ENCODE results near the gene PLVAP. TPM values are rescaled to one million over a fixed set of nuclear protein-coding genes. Genes with fewer than 3 reads are reported as not detected.

PLVAP gene
- total and polyA plus RNA-seq, 2 donors (not counting 3 experiments of a cell fraction or from before 2014, with no cell fraction given) = 5.7 to 16.9 TPM

- Histone ChIP-seq H2AFZ (ENCODE audit: low read depth, low read length) (no peak overlapping the region), H3K27me3 (ENCODE audit: control insufficient read depth in 2 of 2, insufficient read depth in 2 of 2, low read length in 2 of 2) (no peaks in the 10 kb centered on the region), H3K9me1 (replicated peaks; ENCODE audit: control insufficient read depth, extremely low read depth, insufficient read depth, low read length) (no peaks in the 10 kb centered on the region), H3K4me2 (ENCODE audit: insufficient read depth, low read length) (no peak overlapping the region), H3K27ac (ENCODE audit: insufficient read depth, low read depth, low read length) (no peak overlapping the region), H3K4me1 (ENCODE audit: control insufficient read depth, extremely low read depth, insufficient read depth, low read length) (peaks cover 9% of the 10 kb centered on the region), H3K4me3 (replicated peaks in 1 of 3; ENCODE audit: insufficient read depth in 1 of 3, low read depth in 1 of 3, low read length in 3 of 3) (no peak overlapping the region), H4K20me1 (replicated peaks; ENCODE audit: control insufficient read depth, extremely low read depth, insufficient read depth, low read length) (no peaks in the 10 kb centered on the region), H3K36me3 (ENCODE audit: control insufficient read depth in 2 of 2, extremely low read depth in 1 of 2, insufficient read depth in 2 of 2, low read length in 2 of 2) (no peaks in the 10 kb centered on the region), H3K9me3 (replicated peaks; ENCODE audit: control insufficient read depth, insufficient read depth, low read length) (no peaks in the 10 kb centered on the region), H3K9ac (replicated peaks; ENCODE audit: extremely low read depth, insufficient read depth, low read length) (no peak overlapping the region), H3K79me2 (ENCODE audit: control insufficient read depth, insufficient read depth, low read length) (no peaks in the 10 kb centered on the region)
- no peak for TF ChIP-seq MAX (IDR thresholded peaks at IDR 0.05; ENCODE audit: insufficient read depth, insufficient read length)
- no peak for TF ChIP-seq GATA2 (IDR thresholded peaks at IDR 0.05; ENCODE audit: insufficient read depth, insufficient read length, low read depth, low read length)
- no peak for TF ChIP-seq EZH2 (IDR thresholded peaks at IDR 0.05; ENCODE audit: borderline replicate concordance, low read depth, low read length, severe bottlenecking)
- no peak for TF ChIP-seq CTCF (IDR thresholded peaks at IDR 0.05; ENCODE audit: extremely low read depth in 1 of 2, insufficient read depth in 1 of 2, low read depth in 1 of 2, low read length in 2 of 2)
- no peak for TF ChIP-seq POLR2AphosphoS5 (IDR thresholded peaks at IDR 0.05; ENCODE audit: insufficient read depth, low read depth, low read length)
- TF ChIP-seq MYC (IDR thresholded peaks at IDR 0.05; ENCODE audit: low read depth, low read length) = no peak
- no peak for TF ChIP-seq JUN (IDR thresholded peaks at IDR 0.05; ENCODE audit: borderline replicate concordance, insufficient read depth, insufficient read length, low read depth)
- no peak for TF ChIP-seq FOS (IDR thresholded peaks at IDR 0.05; ENCODE audit: borderline replicate concordance, insufficient read depth, low read length)
- no peak for TF ChIP-seq POLR2A (IDR thresholded peaks at IDR 0.05; ENCODE audit: low read depth, low read length)
- DNase-seq (ENCODE audit: low read depth, low spot score) = no peak
- intact Hi-C loops (cut with micrococcal nuclease) (no loop called here), dilution Hi-C loops (cut with MboI; ENCODE audit: extremely low pct_ligation_motif_present, low sequenced_read_pairs) (no loop called here)
- CTCF ChIA-PET = interaction anchor here (1.3 to 3.3 kb wide), 2 partner anchors 10 to 87 kb away, joined by 6 to 70 read pairs; no protein-coding TSS in a partner anchor
- FAIRE-seq = no peak
- POLR2A ChIA-PET = no interaction called here
- no TSS peak for BruUV-seq (replicated peaks)
Observed at GRCh38 chr19:17303940-17304267, 73.2 kb downstream of the PLVAP start.

Measured in endothelial cell of umbilical vein (primary cell).